ENCODE results near the gene NMNAT3.

DNA sequence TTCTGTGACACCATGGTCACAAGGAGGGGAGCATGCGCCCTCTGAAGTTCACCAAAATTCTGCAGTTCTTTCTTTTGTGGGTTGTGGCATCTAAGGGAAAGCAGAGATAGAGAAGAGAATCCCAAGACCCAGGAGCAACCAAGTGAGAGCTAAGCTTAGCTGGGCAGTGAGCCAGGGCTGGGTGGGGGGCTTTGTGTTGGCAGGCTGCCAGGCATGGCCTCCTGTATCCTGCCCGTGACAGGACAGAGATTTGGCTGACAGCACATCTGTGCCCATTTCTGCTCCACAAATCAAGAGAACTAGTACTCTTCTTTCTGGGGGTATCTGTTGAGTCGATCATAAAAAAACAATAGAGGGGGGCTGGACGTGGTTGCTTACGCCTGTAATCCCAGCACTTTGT is 66.2 kb downstream of the NMNAT3 start:
- TF ChIP-seq ZNF274 (IDR thresholded peaks at IDR 0.05; ENCODE audit: low read depth, low read length), result no peak
- TF ChIP-seq YY1 (IDR thresholded peaks at IDR 0.05; ENCODE audit: insufficient read depth, insufficient read length), result no peak
